HG02571 (cell line): ENCODE measurements around the gene GPR31.
"Not testable (repeated sequence)": the region's sequence is repeated elsewhere in the genome, so short reads cannot be mapped to it uniquely, and the experiment has no call there.

Source experiments
- ATAC-seq: cut with Tn5 transposase; IDR thresholded peaks from one replicate; pipeline ENCODE4 v1.9.1; 2021; ENCODE audit warnings: mild to moderate bottlenecking, moderate library complexity; ENCODE audit not compliant: unreplicated experiment

The GPR31 gene

GRCh38 chr6:167167699-167168098 is 9.9 kb upstream of the GPR31 start:
- ATAC-seq: not testable (repeated sequence)

- no peak for ATAC-seq
Observed at GRCh38 chr6:167165858-167166471, 8.2 kb upstream of the GPR31 start.

GRCh38 chr6:167164261-167164660 is 6.5 kb upstream of the GPR31 start:
- no peak for ATAC-seq

- no peak for ATAC-seq
Observed at GRCh38 chr6:167163476-167164011, 5.8 kb upstream of the GPR31 start.

GRCh38 chr6:167162591-167162990 is 4.8 kb upstream of the GPR31 start:
- ATAC-seq: no peak

- ATAC-seq: no peak
Observed at GRCh38 chr6:167161851-167162467, 4.2 kb upstream of the GPR31 start.

- ATAC-seq: no peak
Observed at GRCh38 chr6:167157414-167157813, 366 bp downstream of the GPR31 start.

- no peak for ATAC-seq
Observed at GRCh38 chr6:167154895-167155294, 2.9 kb downstream of the GPR31 start.

- ATAC-seq: no peak
Observed at GRCh38 chr6:167154291-167154690, 3.5 kb downstream of the GPR31 start.

- ATAC-seq: peak; percentile 57
Observed at GRCh38 chr6:167153521-167153959, 4.2 kb downstream of the GPR31 start.

- peak; percentile 41 for ATAC-seq
Observed at GRCh38 chr6:167152862-167153261, 4.9 kb downstream of the GPR31 start.

GRCh38 chr6:167151648-167152047 is 6.1 kb downstream of the GPR31 start:
- no peak for ATAC-seq

GRCh38 chr6:167150941-167151549 is 6.7 kb downstream of the GPR31 start:
- ATAC-seq: peak; percentile 48

GRCh38 chr6:167148997-167149396 is 8.8 kb downstream of the GPR31 start:
- ATAC-seq: no peak

GRCh38 chr6:167148021-167148420 is 9.8 kb downstream of the GPR31 start:
- no peak for ATAC-seq

GRCh38 chr6:167146977-167147376 is 10.8 kb downstream of the GPR31 start:
- no peak for ATAC-seq

- no peak for ATAC-seq
Observed at GRCh38 chr6:167146135-167146534, 11.6 kb downstream of the GPR31 start.

- no peak for ATAC-seq
Observed at GRCh38 chr6:167145461-167145860, 12.3 kb downstream of the GPR31 start.

- no peak for ATAC-seq
Observed at GRCh38 chr6:167143041-167143440, 14.7 kb downstream of the GPR31 start.

- no peak for ATAC-seq
Observed at GRCh38 chr6:167142433-167142761, 15.4 kb downstream of the GPR31 start.

- peak; percentile 74 for ATAC-seq
Observed at GRCh38 chr6:167141667-167142432, 15.9 kb downstream of the GPR31 start.
